GM18508 (cell line): ENCODE data around the gene FSTL4.
"Not testable (repeated sequence)": the region's sequence is repeated elsewhere in the genome, so short reads cannot be mapped to it uniquely, and the experiment has no call there.

Source experiments
- ATAC-seq: cut with Tn5 transposase; IDR thresholded peaks from one replicate; pipeline ENCODE4 v1.9.1; 2021; ENCODE audit warnings: moderate number of reproducible peaks; ENCODE audit not compliant: insufficient read depth, unreplicated experiment

The FSTL4 gene

DNA sequence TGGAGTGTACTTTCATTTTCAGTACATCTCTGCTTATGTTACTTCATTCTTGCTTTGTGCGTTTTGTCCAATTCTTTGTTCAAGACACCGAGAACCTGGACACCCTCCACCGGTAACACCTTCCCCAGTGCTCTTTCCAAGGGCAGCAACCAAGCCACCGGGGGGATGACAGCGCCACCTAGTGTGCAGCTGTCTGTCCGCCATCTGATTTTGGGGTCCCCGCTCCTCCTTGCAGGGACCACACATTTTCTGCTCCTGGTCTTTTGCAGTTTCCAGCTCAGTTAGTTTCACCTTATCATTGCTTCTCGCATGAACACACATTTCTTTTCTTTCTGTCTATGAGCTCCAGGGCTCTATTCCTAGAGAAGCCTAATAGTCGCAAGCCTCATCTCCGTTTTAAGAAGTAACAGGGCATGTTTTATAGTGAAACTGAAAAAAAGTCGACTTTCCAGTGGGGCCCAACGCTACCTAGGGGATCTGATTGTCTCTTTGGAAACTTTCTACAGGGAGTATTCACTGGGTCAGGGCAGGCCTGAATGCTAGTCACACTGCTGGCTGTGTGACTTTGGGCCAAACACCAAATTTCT is 152.1 kb downstream of the FSTL4 start:
- no peak for ATAC-seq

DNA sequence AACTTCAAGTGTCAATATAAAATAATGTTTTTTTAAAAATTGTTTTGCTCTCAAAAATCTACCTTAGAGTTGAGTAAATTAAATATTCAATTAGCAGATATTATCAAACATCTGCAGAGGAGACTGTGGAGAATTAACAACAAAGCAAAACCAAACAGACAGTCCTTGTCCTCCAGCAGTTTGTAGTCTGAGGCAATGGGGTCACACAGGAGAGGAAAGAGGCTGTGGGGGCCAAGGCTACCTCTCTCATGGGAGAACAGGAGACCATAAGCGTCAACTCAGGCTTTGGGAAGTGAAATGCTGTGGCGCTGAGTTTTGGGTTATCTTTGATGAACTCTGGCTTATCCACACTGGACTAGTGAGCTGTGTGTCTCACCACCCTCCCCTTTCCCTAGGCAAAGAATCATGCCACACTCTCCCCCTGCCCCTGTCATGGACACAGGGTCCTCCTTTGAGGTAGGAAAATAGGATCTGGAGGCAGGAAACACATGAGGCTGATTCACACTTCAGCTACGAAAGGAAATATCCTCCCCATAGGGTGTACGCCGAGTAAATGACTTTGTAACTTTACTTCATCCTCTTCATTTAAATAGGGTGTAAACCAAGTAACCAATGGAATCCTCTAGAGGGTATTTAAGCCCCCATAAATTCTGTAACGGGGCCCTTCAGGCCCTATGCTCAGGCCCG is 152.7 kb downstream of the FSTL4 start:
- ATAC-seq, result no peak

DNA sequence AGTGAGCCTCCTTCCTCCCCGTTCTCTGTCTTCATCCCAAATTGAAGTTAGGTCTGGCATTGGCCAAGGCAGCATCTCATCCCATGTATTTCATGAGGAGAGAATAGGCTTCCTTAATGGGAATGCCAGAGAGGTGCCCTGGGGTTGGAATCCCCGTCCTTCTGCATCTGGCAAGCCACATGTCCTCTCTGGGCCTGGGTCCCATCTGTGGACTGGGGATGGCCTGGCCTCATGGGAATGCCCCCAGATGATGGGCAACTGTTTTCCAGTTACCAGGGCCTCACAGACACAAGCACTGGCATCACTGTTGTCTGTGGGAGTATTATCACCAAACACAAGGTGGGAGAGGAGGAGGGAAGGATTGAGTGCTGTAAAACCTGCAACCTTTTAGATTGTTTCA is 153.9 kb downstream of the FSTL4 start:
- no peak for ATAC-seq

DNA sequence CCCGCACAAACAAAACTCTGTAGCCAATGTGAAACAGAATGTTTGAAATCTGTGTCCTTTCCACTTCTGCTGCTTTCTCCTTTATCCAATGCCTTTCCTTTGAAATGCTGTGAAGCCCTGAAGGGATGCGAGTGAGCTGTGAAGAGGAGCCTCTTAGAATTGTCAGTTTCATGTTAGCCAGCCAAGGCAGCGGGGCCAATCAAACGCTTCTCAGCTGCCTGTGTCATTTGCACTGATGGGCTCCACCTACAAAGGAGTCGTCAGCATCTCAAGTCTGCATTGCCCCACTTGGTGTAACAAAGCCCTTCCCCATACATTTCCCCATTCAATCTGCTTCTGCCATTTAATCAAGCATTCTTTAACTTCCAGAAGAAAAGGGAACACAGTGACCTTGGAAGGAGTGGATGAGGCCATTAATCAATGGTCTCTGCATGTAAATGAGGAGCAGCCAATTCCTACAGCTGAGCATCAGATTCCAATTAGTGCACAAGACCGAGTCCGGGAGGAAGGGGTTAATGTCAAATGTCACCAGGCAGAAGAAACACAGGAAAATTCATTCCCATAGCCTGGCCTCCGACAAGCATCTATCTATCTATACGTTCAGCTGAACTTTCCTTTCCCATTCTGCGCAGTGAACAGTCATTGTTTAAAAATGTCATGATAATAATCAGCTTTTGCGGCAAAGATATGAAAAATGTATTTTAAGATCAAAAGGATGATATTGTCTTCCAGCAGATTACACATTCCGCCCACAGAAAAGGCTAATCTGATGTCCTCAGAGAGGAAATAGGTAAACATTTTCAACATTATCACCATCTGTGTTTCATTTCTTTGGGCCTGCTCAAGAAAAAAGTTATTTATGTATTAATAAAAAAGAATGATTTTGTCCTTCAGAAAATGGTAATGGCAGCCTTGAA is 154.6 kb downstream of the FSTL4 start:
- ATAC-seq, result no peak

DNA sequence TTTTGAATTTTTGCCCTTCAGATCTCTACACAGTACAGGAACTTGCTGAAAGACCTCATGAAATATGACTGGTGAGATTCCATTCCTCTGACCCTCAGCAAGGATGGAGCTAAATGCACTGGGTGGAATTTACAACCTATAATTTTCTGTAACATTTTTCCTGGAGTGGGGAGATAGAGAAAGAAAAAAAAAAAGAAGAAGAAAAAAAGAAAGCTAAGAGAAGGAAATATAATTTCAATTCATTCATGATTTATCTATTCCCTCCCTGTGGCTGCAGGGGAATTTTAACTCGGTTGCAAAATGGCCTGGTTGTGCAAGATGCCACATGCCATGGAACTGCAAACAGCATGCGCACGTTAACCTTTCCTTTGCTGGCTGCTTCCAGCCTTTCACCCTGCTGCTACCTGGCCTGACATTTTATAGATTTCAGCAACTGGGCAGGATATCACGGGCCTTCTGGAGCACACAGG is 155.4 kb downstream of the FSTL4 start:
- no peak for ATAC-seq

DNA sequence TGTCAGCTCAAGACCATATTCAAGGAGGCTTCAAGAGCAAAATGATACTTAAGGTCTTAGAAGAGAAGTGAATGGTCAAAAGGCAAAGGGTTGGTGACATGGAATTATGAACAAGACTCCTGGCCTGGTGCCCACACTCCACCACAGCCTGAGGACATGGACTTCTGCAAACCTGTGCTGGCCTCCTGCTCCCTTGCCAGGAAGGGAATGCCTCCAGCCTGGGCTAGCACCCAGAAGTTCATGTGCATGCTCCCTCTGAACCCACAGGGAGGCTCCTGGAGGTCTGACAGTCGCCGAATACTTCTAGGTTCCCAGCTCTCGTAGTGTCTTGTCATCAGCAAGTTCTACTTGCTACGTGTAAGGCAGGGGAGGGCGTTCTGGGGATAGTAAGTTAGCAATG is 156.7 kb downstream of the FSTL4 start:
- ATAC-seq, result no peak

DNA sequence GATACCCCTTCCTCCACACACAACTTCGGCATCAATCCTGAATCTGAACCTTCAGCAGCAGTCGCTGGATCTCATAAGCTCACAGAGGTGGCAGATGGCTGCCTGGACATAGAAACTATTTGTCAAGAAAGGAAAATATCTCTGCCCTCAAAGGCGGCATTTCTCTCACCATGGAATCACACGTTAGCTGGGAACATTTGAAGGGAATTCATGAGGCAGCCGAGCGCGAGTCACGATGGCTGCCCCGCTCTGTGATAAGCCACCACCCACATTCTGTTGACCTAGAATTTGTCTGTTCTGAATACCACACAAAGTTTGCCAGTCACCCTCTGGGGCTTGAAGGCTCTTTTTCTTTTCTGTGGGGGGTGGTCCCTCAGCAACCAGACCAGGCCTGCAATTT is 157.9 kb downstream of the FSTL4 start:
- ATAC-seq, result no peak

DNA sequence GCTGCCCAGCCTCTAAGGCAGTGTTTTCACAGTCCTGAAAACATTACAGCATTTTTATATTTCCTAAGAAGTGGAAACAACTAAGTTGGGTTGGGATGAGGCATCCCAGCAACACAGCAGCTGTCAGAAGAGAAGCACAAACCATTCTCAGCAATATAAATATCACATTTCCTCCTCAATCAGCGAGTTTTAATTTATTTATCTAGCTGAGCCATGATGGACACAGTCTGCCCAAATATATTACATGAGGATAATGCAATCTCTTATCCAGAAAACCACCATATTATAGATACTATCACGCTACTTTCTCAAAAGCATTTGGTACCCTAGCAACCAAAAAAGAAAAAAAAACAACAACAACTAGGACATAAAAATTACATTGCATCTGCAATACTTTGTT is 158.5 kb downstream of the FSTL4 start:
- ATAC-seq, result no peak

DNA sequence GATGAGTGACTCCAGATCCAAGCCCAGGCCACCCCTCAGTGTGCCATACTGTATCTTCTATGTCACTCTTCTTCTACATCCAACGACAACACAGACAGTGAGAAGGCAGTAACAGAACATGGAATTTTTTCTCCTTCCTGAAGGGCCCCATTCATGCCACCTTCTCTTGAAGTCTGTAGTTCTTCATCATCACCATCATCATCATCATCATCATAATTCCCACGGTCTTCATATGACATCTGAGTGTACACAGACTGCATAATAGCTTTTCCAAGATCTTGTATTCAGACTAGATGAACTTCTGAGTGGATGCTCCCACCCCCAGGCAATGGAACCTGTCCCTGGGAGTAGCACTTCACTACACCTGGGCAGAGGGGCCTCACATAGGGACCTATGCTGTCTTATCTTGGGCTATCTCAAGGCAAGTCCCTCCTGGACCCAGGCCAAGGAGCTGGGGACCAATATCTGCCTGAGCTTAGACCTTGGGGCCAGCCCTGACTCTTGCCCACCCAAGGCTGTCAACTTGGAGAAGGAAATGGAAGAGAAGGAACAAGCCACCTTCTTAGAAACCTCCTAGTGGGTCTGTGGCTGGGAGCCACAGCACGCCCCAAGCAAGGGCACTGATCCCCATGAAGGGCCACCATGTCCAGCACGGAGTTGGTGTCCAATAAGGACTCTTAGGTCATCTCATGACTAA is 159.1 kb downstream of the FSTL4 start:
- no peak for ATAC-seq

DNA sequence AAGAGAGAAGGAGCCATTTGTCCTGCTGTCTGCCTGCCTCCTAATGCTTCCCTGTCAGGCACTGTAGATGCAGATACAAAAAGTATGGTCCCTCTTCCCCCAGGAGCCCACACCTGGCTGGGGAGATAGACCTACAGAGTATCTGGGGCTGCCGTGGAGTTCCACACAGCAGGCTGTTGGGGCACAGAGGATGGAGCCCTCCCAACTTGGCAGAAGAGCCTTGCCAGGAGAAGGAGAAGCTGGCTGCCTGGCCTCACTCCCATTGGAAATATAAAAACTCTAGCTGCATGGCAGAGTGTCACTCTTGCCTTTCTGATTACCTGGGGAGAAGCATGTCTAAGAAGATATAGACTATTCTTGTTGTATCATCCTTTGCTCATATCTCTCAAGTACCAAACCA is 160.4 kb downstream of the FSTL4 start:
- no peak for ATAC-seq

DNA sequence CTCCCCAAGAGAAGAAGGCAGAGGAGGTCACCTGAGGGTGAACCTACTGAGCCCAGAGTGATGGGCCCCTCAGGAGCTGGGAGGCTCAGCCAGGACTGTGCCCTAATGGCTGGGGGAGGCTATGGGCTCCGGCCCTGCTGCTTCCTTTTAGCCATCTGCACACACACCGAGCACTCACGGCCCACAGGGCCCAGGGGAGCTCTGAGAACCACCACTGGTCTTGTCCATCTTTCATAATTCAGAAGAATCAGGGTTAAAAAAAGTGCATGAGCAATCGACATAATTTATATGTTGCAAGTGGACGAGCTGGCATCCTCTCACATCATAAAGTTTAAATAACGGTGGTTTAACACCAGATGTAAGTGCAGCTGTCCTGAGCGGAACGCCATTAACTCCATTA is 162.1 kb downstream of the FSTL4 start:
- ATAC-seq, result no peak

DNA sequence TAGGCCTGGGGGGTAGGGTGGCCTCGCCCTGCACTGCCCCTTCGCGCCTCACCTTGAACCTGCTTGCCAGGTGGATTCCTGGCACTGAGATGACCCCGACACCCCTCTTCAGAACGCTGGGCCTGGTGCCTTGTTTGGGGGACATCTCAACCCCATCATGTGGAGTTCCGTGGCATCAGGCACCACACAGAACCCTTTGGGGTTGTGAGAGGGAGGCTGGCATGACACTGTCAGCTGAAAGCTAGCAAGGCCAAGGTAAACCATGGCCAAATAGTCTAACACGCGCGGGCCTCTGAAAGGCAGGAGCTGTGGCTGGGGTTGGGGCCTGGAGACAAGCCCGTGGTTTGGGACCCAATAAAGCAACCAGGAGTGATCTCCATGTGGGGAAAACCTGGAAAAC is 163.2 kb downstream of the FSTL4 start:
- ATAC-seq, result no peak

DNA sequence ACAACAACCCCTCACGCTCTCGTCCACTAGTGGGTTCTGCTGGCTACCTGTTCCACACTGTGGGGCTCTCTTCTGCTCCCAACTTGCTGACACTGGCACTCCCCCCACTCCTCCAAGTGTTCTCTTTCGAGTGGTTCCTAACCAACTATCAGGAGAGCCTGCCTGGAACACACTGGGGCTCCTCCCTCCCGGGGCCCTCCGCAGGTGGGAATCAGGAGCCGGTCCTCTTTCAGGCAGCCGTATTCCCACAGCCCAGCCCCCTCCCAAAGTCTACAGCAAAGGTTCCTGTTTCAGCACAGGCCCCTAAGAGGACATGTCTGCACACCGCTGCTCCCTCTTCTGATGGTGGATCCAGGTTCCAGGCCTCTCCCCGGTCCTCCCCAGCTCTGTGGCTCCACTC is 165.9 kb downstream of the FSTL4 start:
- ATAC-seq, result no peak

DNA sequence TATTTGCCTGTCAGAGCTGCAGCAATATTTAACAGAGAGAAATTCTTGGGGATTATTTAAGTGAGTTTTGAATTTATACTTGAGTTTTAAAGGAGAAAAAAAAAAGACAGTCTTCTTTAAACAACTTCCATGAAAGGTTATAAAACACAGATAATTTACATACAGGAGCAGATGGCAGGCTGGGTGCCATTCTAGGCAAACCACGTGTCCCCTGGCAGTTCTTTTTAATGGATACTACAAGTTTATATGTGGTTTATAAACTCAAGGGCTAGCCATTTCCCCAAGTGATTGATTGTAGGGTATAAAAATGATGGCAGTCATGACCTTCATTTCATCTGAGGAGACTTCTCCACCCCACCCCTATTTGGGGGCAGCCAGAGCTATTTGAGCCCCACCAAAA is 166.6 kb downstream of the FSTL4 start:
- ATAC-seq, result no peak

DNA sequence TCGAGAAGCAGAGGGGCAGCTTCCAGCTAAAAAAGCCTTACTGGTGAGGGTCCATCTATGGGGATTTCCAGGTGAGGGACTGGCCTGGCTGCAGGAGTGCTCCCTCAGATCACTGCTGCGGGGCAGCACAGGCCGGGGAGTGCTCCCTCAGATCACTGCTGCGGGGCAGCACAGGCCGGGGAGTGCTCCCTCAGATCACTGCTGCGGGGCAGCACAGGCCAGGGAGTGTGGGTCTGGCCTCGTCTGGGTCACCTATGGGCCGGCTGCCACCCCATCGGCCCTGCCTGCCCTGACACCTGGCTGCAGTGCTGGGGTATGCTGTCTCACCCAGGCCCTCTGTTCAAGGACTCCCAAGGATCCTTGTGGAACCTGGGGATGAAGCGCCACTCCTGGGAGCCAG is 167.1 kb downstream of the FSTL4 start:
- not testable (repeated sequence) for ATAC-seq

DNA sequence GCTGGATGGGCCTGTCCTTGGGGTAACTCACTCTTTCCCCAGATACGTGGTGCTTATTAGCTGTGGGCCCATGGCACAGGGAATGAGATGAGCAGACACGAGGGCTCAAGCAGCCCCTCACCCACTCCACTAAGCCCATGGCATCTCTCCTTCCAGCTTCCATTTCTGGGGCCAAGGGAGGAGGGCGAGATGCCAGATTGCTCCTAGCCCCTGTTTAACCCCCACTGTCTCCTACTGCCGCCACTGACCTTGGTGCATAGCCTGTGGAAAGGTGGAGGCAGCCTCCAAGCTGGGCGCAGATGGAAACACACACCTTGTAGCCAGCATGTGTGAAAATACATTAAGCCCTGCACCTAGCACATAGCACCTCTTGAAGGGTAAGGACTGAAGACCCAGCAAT is 167.6 kb downstream of the FSTL4 start:
- ATAC-seq, result no peak

DNA sequence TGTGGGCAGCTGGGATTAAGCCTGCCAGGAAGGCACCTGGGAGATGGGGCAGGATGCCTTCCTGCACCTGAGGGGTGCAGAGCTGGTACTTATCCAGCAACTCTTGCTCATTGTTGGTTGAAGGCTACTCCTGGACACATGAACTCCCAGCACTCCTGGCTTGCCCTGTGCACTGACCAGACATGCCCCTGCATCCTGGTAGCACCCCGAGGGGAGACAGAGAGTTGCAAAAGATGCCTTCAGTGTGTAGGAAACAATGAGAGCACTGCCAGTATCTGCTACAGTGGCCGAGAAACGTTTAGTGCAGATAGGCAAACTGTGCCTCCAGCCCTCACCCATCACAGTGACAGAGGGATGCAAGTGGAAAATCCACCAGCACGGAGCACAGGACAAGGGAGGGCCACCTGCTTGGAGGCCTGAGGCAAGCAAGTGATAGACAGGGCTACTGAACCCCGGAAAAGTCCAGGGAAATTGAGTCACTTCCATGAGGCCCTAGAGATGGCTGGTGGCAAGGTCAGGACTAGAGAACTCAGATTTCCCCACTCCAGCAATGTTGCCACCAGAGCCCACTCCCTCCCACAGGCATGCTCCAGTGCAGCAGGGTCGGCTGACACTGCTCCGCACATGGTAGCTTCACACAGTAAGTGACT is 171.1 kb downstream of the FSTL4 start:
- ATAC-seq, result no peak

DNA sequence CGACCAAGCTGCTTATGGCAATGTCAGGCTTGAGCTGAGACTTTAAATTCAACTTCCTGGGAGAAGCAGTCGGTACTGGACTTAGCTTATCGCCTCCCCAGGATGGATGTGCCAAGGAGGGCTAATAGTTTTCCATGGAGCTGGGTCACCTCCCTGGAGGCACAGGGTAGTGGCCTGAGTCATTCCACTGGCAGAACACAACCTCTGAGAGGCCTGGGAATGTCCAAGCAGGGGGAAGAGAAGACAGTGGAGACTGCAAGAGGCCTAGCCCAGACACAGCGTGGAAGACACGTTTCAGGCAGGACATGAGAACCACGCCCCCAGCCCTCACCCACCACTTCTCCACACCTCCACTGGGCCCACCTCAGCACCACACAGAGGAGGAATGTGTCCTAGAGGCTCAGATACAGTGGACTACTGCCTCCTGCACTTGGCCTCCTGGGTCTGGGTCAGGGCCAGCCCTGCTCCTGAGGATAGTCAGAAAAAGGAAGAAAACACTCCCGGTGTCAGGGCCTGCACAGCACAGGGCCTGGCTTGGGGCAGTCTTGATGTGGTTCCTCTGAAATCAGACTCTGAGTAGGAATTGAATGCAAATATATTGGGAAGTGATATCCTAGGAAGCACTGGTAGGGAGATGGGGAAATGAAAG is 171.8 kb downstream of the FSTL4 start:
- no peak for ATAC-seq

DNA sequence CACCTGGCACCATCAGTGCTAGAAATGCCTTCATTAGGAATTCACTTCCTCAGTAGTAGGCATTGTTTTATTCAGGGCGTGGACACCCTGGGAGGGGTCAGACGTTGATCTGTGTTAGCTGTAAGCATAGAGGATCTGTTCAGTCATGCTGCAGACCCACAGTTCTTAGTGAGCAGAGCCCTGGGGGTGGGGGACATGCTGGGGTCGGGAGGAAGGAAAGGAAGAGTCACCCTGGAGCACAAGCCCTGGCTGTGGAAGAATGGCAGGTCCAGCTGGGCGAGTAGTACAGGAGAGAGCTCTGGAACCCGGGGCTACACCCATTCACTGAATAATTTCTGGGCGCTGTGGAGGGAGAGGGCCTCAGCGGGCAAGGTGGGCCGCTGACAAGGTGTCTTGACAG is 172.5 kb downstream of the FSTL4 start:
- ATAC-seq, result no peak

DNA sequence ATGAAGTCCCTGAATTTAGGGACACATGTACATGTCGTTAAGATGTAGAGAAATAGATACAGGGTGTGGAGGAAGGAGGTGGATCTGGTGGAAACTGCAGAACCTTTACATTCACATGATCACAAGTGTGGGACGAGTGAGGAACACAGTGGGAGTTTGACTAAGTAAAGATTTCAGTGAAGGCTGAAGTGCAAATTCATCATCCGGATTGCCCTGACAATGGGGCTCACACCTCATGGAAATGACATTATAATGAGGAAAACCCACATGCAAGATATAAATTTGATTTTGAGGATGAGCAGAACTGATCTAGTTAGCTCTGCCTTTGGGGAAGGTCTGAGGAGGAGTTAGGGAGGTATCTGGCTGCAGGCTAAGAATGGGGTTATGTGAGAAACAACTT is 173.9 kb downstream of the FSTL4 start:
- ATAC-seq, result no peak
